GM18873 (cell line): ENCODE data around the gene MEF2D.

ENCODE experiments used
- ATAC-seq: cut with Tn5 transposase; IDR thresholded peaks from one replicate; pipeline ENCODE4 v1.9.1; 2021; ENCODE audit warnings: mild to moderate bottlenecking, moderate library complexity, moderate number of reproducible peaks; ENCODE audit not compliant: unreplicated experiment, low FRiP score

MEF2D gene

DNA sequence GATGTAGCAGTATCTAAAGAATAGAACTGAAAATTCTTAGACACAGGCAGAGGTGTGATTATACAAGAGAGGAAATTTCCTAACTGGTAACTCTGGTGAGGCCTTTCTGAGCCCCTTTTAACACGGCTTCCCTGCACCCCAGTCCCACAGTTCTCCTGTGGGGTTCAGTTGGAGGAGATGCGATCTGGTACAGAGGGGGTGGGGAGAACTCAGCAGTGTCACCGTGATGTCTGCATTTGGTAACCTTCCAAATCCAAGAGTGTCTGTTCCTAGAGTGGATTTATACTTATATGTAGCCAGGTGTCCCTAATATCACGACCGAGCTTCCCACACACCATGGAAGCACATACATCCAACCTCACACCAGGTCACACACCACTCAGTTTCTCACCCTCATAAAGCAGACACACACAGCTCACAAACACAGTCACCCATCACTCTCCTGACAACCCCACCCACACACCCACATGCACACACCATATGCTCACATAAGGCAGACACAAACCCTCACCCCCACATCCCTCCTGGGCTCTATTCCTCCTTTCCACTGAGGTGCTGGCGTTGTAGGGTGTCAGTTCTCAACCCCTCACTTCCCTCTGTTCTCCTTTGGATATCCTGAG is 83.1 kb downstream of the MEF2D start:
- ATAC-seq: no peak

DNA sequence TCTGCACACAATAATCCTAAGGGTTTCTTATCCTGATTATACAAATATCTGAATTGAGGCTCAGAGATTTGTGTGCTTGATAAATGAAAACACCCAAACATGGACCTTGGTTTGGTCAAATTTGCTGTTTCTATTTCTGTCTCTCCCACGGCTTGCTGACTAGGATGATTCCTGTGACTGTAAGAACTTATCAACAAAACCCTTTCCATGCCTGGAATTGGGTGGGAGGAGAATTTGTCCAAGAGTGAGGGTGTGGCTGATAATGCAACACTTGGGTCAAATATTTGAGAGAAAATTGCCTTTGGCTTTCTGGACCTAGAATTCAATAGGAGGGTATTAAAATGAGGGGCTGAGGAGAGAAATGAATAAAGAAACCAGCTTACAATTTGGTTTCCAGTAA is 83.6 kb downstream of the MEF2D start:
- no peak for ATAC-seq

DNA sequence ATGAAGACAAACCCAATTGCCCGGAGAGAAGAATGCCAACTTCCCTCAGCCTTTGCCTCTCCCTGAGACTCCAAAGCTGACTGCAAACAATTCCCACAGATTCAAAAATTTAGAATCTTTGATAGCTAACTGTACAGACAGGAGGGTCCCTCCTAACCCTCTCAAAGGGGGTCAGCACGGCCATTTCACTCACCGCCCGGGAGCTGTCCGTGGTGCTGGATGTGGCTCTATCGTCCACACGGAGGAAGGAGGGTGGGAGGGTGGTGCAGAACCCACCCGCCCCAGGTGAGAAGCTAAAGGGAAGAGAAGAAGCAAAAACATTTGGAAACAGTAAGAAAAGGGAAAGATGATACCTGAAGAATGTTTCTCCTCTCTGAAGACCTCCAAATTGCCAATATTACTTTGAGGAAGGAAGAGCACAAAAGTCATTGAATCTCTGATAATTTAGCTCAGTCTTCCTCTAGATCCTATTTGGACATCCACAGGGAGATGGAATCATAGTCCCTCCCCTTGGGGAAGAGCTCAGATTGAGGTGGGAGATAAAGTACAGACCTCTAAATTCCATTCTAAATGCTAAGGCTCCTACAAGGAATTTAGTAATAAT is 86.0 kb downstream of the MEF2D start:
- ATAC-seq: no peak
